Activated T-cell treated with anti-CD3 and anti-CD28 coated beads, Interleukin-2, amount 50 U/mL, for 1 hour (primary cell): ENCODE results near the gene DOK4.
A peak's percentile ranks its signal among the peaks of the same experiment; 100 is the strongest.

Experiments
- DNase-seq: peaks from one replicate; pipeline ENCODE4 v3.0.0-alpha.2; 2020

Gene DOK4

GRCh38 chr16:57485916-57486857, at the start of gene DOK4:
Gene DOK4, minus strand, starts transcription at chr16:57486493. Its CDS starts 6,986 bp downstream, at chr16:57479507.
- DNase-seq: peak; percentile 86

DNA sequence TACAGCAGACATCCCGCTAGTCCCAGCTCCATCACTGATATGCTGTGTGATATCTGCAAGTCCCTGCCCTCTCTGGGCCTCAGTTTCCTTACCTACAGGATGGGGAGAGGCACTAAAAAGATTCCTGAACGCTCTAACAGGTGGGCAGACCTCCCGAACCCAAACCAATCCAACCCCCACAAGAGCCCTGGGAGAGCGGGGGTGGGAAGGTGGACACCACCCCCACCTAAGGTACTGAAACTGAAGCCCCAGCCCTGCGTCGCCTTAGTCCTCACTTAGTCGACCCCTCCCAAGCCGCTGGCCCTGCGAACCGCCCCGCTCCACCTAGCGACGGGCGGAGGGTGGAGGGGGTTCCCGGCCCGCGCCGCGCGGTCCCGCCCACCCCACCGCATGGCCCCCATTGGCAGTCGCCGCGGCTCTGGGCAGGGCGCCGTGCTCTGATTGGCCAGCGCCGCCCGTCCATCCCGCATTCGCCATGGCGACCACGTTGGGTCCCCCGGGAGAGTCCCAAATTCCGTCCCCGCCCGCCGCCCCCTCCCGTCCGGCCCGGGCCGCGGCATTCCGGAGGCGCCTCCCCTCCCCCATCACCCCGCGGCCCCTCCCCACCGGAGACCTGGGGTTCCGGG, 49.5 kb upstream of the DOK4 start:
- DNase-seq: peak; percentile 96

DNA sequence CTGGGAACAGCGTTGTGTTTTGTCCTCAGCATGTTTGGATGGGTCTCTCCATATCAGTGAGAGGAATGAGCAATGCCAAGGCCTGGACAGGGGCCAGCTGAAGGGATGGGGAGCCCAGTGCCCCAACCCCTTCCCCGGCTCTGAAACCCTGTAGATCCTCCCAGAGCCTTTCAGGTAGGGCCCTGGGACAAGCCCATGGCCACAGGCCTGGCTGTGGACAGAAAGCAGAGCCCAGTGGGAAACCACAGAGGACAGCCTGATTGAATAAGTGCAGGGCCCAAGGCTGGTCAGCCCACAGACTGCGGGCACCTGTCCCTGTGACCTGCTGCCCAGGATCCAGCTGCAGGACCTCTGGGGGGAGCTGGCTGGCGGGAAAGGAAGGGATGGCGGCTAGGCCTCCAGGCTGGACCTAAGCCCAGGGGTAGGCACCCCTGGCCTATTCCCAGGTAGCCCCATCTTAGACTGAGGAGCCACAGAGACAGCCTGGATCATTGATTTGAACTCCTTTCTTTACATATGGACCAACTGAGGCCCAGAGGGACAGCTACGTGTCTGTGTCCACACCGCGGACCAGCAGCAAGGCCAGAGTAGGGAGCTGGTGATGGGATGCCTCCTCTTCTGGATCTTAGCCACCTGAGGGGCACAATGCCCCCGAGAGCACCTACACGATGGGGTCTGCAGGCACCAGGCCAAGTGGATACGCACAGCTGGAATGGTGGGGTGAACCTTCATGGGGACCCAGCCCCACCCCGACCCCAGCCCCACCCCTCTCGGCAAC, 48.8 kb upstream of the DOK4 start:
- peak; percentile 24 for DNase-seq

GRCh38 chr16:57534337-57534880, 48.1 kb upstream of the DOK4 start:
- DNase-seq: peak; percentile 25

- peak; percentile 41 for DNase-seq
These were observed 47.4 kb upstream of the DOK4 start for GRCh38 chr16:57533431-57534336.

- DNase-seq: peak; percentile 24
These were observed 46.0 kb upstream of the DOK4 start for GRCh38 chr16:57532266-57532625.

GRCh38 chr16:57531635-57532265, 45.5 kb upstream of the DOK4 start:
- DNase-seq: peak; percentile 13

- peak; percentile 17 for DNase-seq
These were observed 44.9 kb upstream of the DOK4 start for GRCh38 chr16:57531253-57531575.

DNA sequence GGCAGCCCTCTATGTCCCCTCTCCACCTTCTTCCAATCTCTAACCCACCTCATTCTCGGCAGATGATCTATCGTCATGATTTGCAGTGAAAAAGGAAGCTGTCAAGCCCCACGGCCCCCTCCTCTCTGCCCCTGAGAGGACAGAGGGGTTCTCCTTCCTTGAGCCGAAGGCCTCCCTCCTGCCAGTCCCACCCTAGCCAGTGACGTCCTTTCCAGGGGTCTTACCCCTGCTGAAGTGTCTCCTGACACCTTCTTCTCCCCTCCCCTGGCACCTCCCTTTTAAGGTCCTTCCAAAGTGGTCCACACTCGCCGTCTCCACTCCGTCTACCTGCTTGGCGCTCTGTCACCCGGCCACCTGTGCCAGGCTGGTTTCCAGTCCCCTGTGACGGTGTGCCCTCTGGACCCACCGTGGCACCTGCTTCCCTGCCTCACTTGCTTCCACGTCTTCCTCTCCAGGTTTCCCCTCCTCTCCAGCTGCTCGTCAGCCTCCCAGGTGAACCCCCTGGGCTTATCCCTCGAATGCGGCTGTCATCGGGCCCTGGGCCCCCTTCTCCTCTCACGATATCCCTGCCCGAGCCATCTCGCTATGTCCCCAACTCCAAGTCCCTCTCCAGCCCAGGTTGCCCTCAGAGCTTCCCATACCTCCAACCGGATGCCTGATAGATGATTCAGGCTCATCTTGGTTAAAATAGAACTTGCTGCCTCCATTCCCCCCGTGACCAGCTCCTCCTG, 44.4 kb upstream of the DOK4 start:
- DNase-seq: no peak

- DNase-seq: peak; percentile 76
These were observed 43.8 kb upstream of the DOK4 start for GRCh38 chr16:57530104-57530521.

DNA sequence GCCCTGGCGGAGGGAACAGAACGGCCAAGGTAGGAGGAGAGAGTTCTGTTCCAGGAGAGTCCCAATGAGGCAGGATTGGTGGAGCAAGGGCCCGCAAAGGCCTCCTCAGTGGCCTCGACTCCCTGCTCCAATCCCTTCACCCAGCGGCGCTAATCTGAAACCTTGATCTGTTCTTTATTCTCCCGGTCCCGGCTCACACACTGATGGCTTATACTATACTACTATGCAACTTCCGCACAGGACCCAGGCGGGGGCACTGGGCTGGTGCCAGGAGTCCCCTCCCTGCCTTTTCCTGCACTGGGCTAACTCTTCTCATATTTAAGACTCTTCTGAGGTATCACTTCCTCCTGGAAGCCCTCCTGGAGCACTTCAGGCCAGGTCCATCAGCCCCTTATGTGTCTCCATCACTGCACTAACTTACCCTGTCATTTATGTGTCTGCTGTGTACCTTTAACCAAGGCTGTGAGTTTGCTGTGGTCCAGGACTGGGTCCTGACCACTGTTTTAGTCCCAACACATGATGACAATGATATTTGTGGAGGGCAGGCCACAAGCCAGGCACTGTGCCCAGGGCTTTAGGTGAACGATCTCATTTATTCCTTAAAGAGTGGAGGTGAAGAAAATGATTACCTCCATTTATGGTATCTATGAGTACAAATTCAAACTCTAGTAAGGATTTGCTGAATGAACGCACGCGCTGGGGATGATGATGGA, 43.3 kb upstream of the DOK4 start:
- no peak for DNase-seq

GRCh38 chr16:57528499-57529390, 42.5 kb upstream of the DOK4 start:
- no peak for DNase-seq

GRCh38 chr16:57527610-57528360, 41.5 kb upstream of the DOK4 start:
- no peak for DNase-seq

- DNase-seq: no peak
These were observed 40.7 kb upstream of the DOK4 start for GRCh38 chr16:57527027-57527426.

- no peak for DNase-seq
These were observed 40.2 kb upstream of the DOK4 start for GRCh38 chr16:57526498-57526897.

DNA sequence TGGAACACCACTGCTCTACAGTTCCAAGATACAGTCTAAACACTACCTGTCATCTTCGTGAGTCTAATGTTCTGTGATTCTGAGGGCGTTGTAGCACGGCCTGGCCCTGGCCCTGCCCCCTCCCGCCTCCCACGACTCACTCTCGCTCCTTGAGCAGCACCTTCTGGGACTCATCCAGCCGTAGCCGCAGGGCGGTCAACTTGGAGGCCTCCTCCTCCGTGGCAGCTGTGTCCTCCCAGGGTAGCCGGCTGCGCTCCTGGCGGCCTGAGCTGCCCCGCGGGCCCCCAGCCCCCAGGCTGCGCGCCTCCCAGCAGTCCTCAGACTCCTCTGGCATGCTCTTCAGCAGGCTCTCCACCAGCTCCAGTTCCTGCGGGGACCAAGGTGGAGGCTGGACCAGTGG, 39.5 kb upstream of the DOK4 start:
- no peak for DNase-seq

- DNase-seq: no peak
These were observed 36.7 kb upstream of the DOK4 start for GRCh38 chr16:57522960-57523359.

- peak; percentile 85 for DNase-seq
These were observed 33.6 kb upstream of the DOK4 start for GRCh38 chr16:57519796-57520360.
